HEK293 (cell line): ENCODE results near the gene RPE65.

Experiments
- CTCF ChIA-PET: fragments of 350-600 bp; formaldehyde crosslinking; extraction: SDS; loops from one replicate; lab custom pipeline; 2021; ENCODE audit warnings: antibody characterized with exemption; lab: Yijun Ruan, JAX
- POLR2A ChIA-PET: fragments of 300-600 bp; formaldehyde crosslinking; extraction: SDS; loops from one replicate; lab custom pipeline; 2020; ENCODE audit warnings: antibody characterized with exemption, inconsistent platforms; lab: Yijun Ruan, JAX
- H3K27ac ChIP-seq: fragments of 200-500 bp; sonication (Bioruptor generic); 2 replicates; pipeline ENCODE4 v1.5.1; 2014; ENCODE audit warnings: low read depth, low read length, control low read depth, inconsistent platforms; ENCODE audit errors: extremely low read depth
- H3K36me3 ChIP-seq, 2 experiments: fragments of 200-500 bp in 1 of 2; sonication (Bioruptor generic) in 1 of 2; 1 replicate in 1 of 2; 2 replicates in 1 of 2; pipeline ENCODE4 v1.5.1; 2014 to 2017; ENCODE audit warnings: inconsistent platforms in 2 of 2, low read length in 2 of 2; ENCODE audit not compliant: control insufficient read depth in 2 of 2, insufficient read depth in 1 of 2
- H3K4me1 ChIP-seq: fragments of 200-500 bp; sonication (Bioruptor generic); 2 replicates; pipeline ENCODE4 v1.5.1; 2014; ENCODE audit warnings: mild to moderate bottlenecking, low read length, inconsistent platforms; ENCODE audit not compliant: control insufficient read depth, insufficient read depth
- H3K4me3 ChIP-seq: 2 replicates; pipeline ENCODE4 v1.5.1; 2011; ENCODE audit warnings: low read depth, mild to moderate bottlenecking, control low read depth, low read length, moderate library complexity
- H3K9me3 ChIP-seq: fragments of 200-500 bp; sonication (Bioruptor generic); 2 replicates; pipeline ENCODE4 v1.5.1; 2014; ENCODE audit warnings: low read depth, low read length, inconsistent platforms; ENCODE audit not compliant: control insufficient read depth, insufficient read depth
- ATF2 ChIP-seq: fragments of 450-650 bp; formaldehyde crosslinking; IDR thresholded peaks from 2 replicates; pipeline ENCODE4 v1.5.1; 2016; ENCODE audit warnings: missing biosample characterization, missing genetic modification characterization, low read depth
- BCL11A ChIP-seq: fragments of 450-650 bp; formaldehyde crosslinking; IDR thresholded peaks from 2 replicates; pipeline ENCODE4 v1.5.1; 2016; ENCODE audit warnings: low read depth, missing biosample characterization, missing genetic modification characterization
- EGR2 ChIP-seq: fragments of 450-650 bp; formaldehyde crosslinking; IDR thresholded peaks from 2 replicates; pipeline ENCODE4 v1.5.1; 2016; ENCODE audit warnings: low read depth, missing biosample characterization, missing genetic modification characterization
- ELK4 ChIP-seq: IDR thresholded peaks from 2 replicates; pipeline ENCODE4 v1.6.1; 2011; ENCODE audit warnings: mild to moderate bottlenecking, low read depth, low read length, borderline replicate concordance
- MYNN ChIP-seq: fragments of 450-650 bp; formaldehyde crosslinking; IDR thresholded peaks from 2 replicates; pipeline ENCODE4 v1.5.1; 2016; ENCODE audit warnings: missing biosample characterization, missing genetic modification characterization, borderline replicate concordance
- PATZ1 ChIP-seq: fragments of 450-650 bp; formaldehyde crosslinking; IDR thresholded peaks from 2 replicates; pipeline ENCODE4 v1.5.1; 2016; ENCODE audit warnings: missing biosample characterization, missing genetic modification characterization
- PRDM6 ChIP-seq: fragments of 450-650 bp; formaldehyde crosslinking; IDR thresholded peaks from 2 replicates; pipeline ENCODE4 v1.5.1; 2017; ENCODE audit warnings: missing biosample characterization, missing genetic modification characterization
- TRIM28 ChIP-seq: IDR thresholded peaks from 2 replicates; pipeline ENCODE4 v1.6.1; 2011; ENCODE audit warnings: low read length, control low read depth, borderline replicate concordance
- ZBTB17 ChIP-seq: fragments of 450-650 bp; formaldehyde crosslinking; IDR thresholded peaks from 2 replicates; pipeline ENCODE4 v1.5.1; 2016; ENCODE audit warnings: missing biosample characterization, missing genetic modification characterization
- ZBTB48 ChIP-seq: fragments of 450-650 bp; formaldehyde crosslinking; IDR thresholded peaks from 2 replicates; pipeline ENCODE4 v1.5.1; 2016; ENCODE audit warnings: missing biosample characterization, missing genetic modification characterization
- ZNF16 ChIP-seq: fragments of 450-650 bp; formaldehyde crosslinking; IDR thresholded peaks from 2 replicates; pipeline ENCODE4 v1.5.1; 2016; ENCODE audit warnings: low read depth, missing biosample characterization, missing genetic modification characterization
- ZNF169 ChIP-seq: fragments of 450-650 bp; formaldehyde crosslinking; IDR thresholded peaks from 2 replicates; pipeline ENCODE4 v1.5.1; 2016; ENCODE audit warnings: missing biosample characterization, missing genetic modification characterization
- ZNF184 ChIP-seq: fragments of 450-650 bp; IDR thresholded peaks from 2 replicates; pipeline ENCODE4 v1.5.1; 2018; ENCODE audit warnings: missing biosample characterization, mild to moderate bottlenecking, missing genetic modification characterization
- ZNF266 ChIP-seq: fragments of 450-650 bp; formaldehyde crosslinking; IDR thresholded peaks from 2 replicates; pipeline ENCODE4 v1.5.1; 2016; ENCODE audit warnings: missing biosample characterization, missing genetic modification characterization, low read depth
- ZNF280D ChIP-seq: fragments of 450-650 bp; formaldehyde crosslinking; IDR thresholded peaks from 2 replicates; pipeline ENCODE4 v1.5.1; 2016; ENCODE audit warnings: missing biosample characterization, missing genetic modification characterization
- ZNF530 ChIP-seq: fragments of 450-650 bp; formaldehyde crosslinking; IDR thresholded peaks from 2 replicates; pipeline ENCODE4 v1.5.1; 2016; ENCODE audit warnings: low read depth, missing biosample characterization, missing genetic modification characterization
- ZNF677 ChIP-seq: fragments of 450-650 bp; IDR thresholded peaks from 2 replicates; pipeline ENCODE4 v1.5.0; 2018; ENCODE audit warnings: missing biosample characterization, mild to moderate bottlenecking, missing genetic modification characterization, moderate library complexity
- ZNF768 ChIP-seq: fragments of 450-650 bp; formaldehyde crosslinking; IDR thresholded peaks from 2 replicates; pipeline ENCODE4 v1.5.1; 2018; ENCODE audit warnings: missing biosample characterization, mild to moderate bottlenecking, missing genetic modification characterization
- ZNF837 ChIP-seq: fragments of 450-650 bp; formaldehyde crosslinking; IDR thresholded peaks from 2 replicates; pipeline ENCODE4 v1.5.1; 2016; ENCODE audit warnings: missing biosample characterization, missing genetic modification characterization

Gene RPE65

GRCh38 chr1:68495532-68495931 is 45.8 kb upstream of the RPE65 start (continued):
- TF ChIP-seq ZBTB17, result peak; percentile 97
- TF ChIP-seq ZNF530 (tag by site-specific recombination), result no peak
- TF ChIP-seq ZNF184 (tag by site-specific recombination), result no peak
- no peak for TF ChIP-seq ZBTB48
- TF ChIP-seq ATF2, result peak; percentile 51
- TF ChIP-seq ZNF280D (tag by site-specific recombination), result no peak
- no peak for TF ChIP-seq PATZ1 (tag by site-specific recombination)
- TF ChIP-seq ZNF677 (tag by site-specific recombination), result no peak
- TF ChIP-seq EGR2 (tag by site-specific recombination), result no peak
- no peak for TF ChIP-seq ZNF266 (tag by site-specific recombination)
- peak; percentile 55; the same call in 1 of the 2 replicates for TF ChIP-seq TRIM28
- no peak for TF ChIP-seq ELK4
- TF ChIP-seq ZNF768 (tag by site-specific recombination), result no peak
- TF ChIP-seq ZNF837, result no peak
- no peak for TF ChIP-seq ZNF169 (tag by site-specific recombination)
- no peak for TF ChIP-seq ZNF16 (tag by site-specific recombination)
- no peak for TF ChIP-seq MYNN (tag by site-specific recombination)

GRCh38 chr1:68493193-68493592 is 43.4 kb upstream of the RPE65 start:
- H3K4me1 ChIP-seq, result no peaks in the 10 kb centered on the region
- peaks cover 41 to 44% of the 10 kb centered on the region in 2 experiments for H3K36me3 ChIP-seq
- H3K9me3 ChIP-seq, result no peaks in the 10 kb centered on the region
- CTCF ChIA-PET, result interaction anchor here (0.6 kb wide), 1 partner anchor 31 kb away, joined by 3 read pairs; no protein-coding TSS in a partner anchor
- no peak for TF ChIP-seq BCL11A (tag by site-specific recombination)
- TF ChIP-seq PRDM6 (tag by site-specific recombination), result peak; percentile 70; the same call in 1 of the 2 replicates
- no peak overlapping the region for H3K4me3 ChIP-seq
- POLR2A ChIA-PET, result no interaction called here
- no peak overlapping the region for H3K27ac ChIP-seq
